Spinal cord (tissue), 10 donors: ENCODE data around the gene CAMK2A. TPM values are rescaled to one million over a fixed set of nuclear protein-coding genes. Genes with fewer than 3 reads are reported as not detected.
"Not testable (repeated sequence)": the region's sequence is repeated elsewhere in the genome, so short reads cannot be mapped to it uniquely, and the experiment has no call there.

Source experiments
- DNase-seq, 6 donors: peaks; one replicate each; pipeline versions ENCODE4 v3.0.0 to v3.0.0-alpha.2; 2013 to 2015; ENCODE audit warnings: low spot score in 6 of 6, low read depth in 4 of 6
- H3K27ac ChIP-seq: one replicate; pipeline ENCODE4 v1.5.1; 2013; ENCODE audit warnings: low read depth, low read length, control low read depth
- H3K27me3 ChIP-seq: one replicate; pipeline ENCODE4 v1.6.1; 2013; ENCODE audit warnings: low read length; ENCODE audit not compliant: control insufficient read depth, insufficient read depth
- H3K36me3 ChIP-seq: one replicate; pipeline ENCODE4 v1.6.1; 2013; ENCODE audit warnings: low read length; ENCODE audit not compliant: control insufficient read depth, insufficient read depth
- H3K4me1 ChIP-seq: one replicate; pipeline ENCODE4 v1.6.1; 2013; ENCODE audit warnings: low read length; ENCODE audit not compliant: control insufficient read depth, insufficient read depth
- H3K4me3 ChIP-seq: one replicate; pipeline ENCODE4 v1.5.1; 2013; ENCODE audit warnings: low read depth, low read length, control low read depth
- H3K9me3 ChIP-seq: one replicate; pipeline ENCODE4 v1.6.1; 2013; ENCODE audit warnings: low read length; ENCODE audit not compliant: control insufficient read depth, insufficient read depth
- WGBS: methylation state at CpG from one replicate; pipeline ENCODE4 v1.1.5; 2013; ENCODE audit warnings: missing lambda C conversion rate; ENCODE audit not compliant: insufficient coverage; 5-methylcytosine and 5-hydroxymethylcytosine counted together
- polyA plus RNA-seq, 2 donors: library from polyadenylated mRNA; unstranded; fragments of 120-200 nt; gene quantifications; one replicate each; pipeline ENCODE4 v1.2.1, GENCODE V29; 2013; ENCODE audit not compliant: insufficient read length in 2 of 2
- total RNA-seq, 2 donors: library from RNA; depleted of rRNA in 1 of 2; stranded (reverse); fragments of 120-200 nt in 1 of 2; fragments of >200 nt in 1 of 2; gene quantifications; one replicate each; pipeline versions ENCODE4 v1.2.3 to v1.2.4, GENCODE V29; 2013 to 2014
- donor health status: healthy.

Gene CAMK2A
- total and polyA plus RNA-seq, 4 donors = 5.7 to 26.8 (median 23.5) TPM

GRCh38 chr5:150251504-150251903, 38.1 kb downstream of the CAMK2A start:
- Histone ChIP-seq H3K27me3 (no peaks in the 10 kb centered on the region), H3K4me1 (peaks cover 18% of the 10 kb centered on the region), H3K4me3 (no peak overlapping the region), H3K27ac (no peak overlapping the region), H3K36me3 (peaks cover 53% of the 10 kb centered on the region), H3K9me3 (no peaks in the 10 kb centered on the region)
- DNase-seq = no peak
- 85% methylated on average over 3 of the region's 7 CpGs for WGBS

GRCh38 chr5:150249744-150250143, 39.8 kb downstream of the CAMK2A start:
- H3K9me3 ChIP-seq = no peaks in the 10 kb centered on the region
- WGBS = 81% methylated on average over 3 of the region's 5 CpGs
- peaks cover 62% of the 10 kb centered on the region for H3K36me3 ChIP-seq
- H3K4me1 ChIP-seq = peaks cover 6% of the 10 kb centered on the region
- no peaks in the 10 kb centered on the region for H3K27me3 ChIP-seq
- DNase-seq = no peak
- no peak overlapping the region for H3K27ac ChIP-seq
- no peak overlapping the region for H3K4me3 ChIP-seq

GRCh38 chr5:150248946-150249345, 40.6 kb downstream of the CAMK2A start:
- peaks cover 11% of the 10 kb centered on the region for H3K4me1 ChIP-seq
- no peak overlapping the region for H3K4me3 ChIP-seq
- 91% methylated on average over 3 of the region's 3 CpGs for WGBS
- H3K9me3 ChIP-seq = no peaks in the 10 kb centered on the region
- DNase-seq = no peak
- H3K27me3 ChIP-seq = no peaks in the 10 kb centered on the region
- H3K36me3 ChIP-seq = peaks cover 68% of the 10 kb centered on the region
- H3K27ac ChIP-seq = no peak overlapping the region

GRCh38 chr5:150248493-150248892, 41.1 kb downstream of the CAMK2A start:
- not testable (repeated sequence) for H3K27ac ChIP-seq, H3K9me3 ChIP-seq, H3K4me3 ChIP-seq, DNase-seq, H3K27me3 ChIP-seq
- no CpG with 5 or more reads among the region's 6 CpGs for WGBS
- Histone ChIP-seq H3K4me1 (peaks cover 11% of the 10 kb centered on the region), H3K36me3 (peaks cover 67% of the 10 kb centered on the region)

- H3K27ac ChIP-seq = no peak overlapping the region
- H3K4me3 ChIP-seq = no peak overlapping the region
- no peak for DNase-seq
- no peaks in the 10 kb centered on the region for H3K27me3 ChIP-seq
- peaks cover 11% of the 10 kb centered on the region for H3K4me1 ChIP-seq
- no peaks in the 10 kb centered on the region for H3K9me3 ChIP-seq
- WGBS = 90% methylated on average over 5 of the region's 9 CpGs
- peaks cover 61% of the 10 kb centered on the region for H3K36me3 ChIP-seq
Measured at GRCh38 chr5:150247726-150248125, 41.8 kb downstream of the CAMK2A start.

- peaks cover 60% of the 10 kb centered on the region for H3K36me3 ChIP-seq
- 84% methylated on average over 5 of the region's 5 CpGs for WGBS
- H3K4me1 ChIP-seq = peaks cover 13% of the 10 kb centered on the region
- H3K27ac ChIP-seq = no peak overlapping the region
- H3K4me3 ChIP-seq = no peak overlapping the region
- H3K9me3 ChIP-seq = no peaks in the 10 kb centered on the region
- H3K27me3 ChIP-seq = no peaks in the 10 kb centered on the region
- DNase-seq = no peak
Measured at GRCh38 chr5:150246835-150247234, 42.7 kb downstream of the CAMK2A start.

GRCh38 chr5:150246429-150246828, 43.1 kb downstream of the CAMK2A start:
- Histone ChIP-seq H3K9me3 (no peaks in the 10 kb centered on the region), H3K27ac (no peak overlapping the region), H3K27me3 (no peaks in the 10 kb centered on the region), H3K4me3 (no peak overlapping the region), H3K4me1 (peaks cover 17% of the 10 kb centered on the region), H3K36me3 (peaks cover 59% of the 10 kb centered on the region)
- no peak for DNase-seq
- 75% methylated on average over 1 of the region's 5 CpGs for WGBS

GRCh38 chr5:150245808-150246207, 43.8 kb downstream of the CAMK2A start:
- Histone ChIP-seq H3K27me3 (no peaks in the 10 kb centered on the region), H3K9me3 (no peaks in the 10 kb centered on the region), H3K36me3 (peaks cover 62% of the 10 kb centered on the region), H3K4me1 (peaks cover 18% of the 10 kb centered on the region), H3K27ac (no peak overlapping the region), H3K4me3 (no peak overlapping the region)
- DNase-seq = no peak
- 86% methylated on average over 1 of the region's 3 CpGs for WGBS

GRCh38 chr5:150245111-150245789, 44.3 kb downstream of the CAMK2A start:
- no peak for DNase-seq
- Histone ChIP-seq H3K36me3 (peaks cover 60% of the 10 kb centered on the region), H3K4me1 (peaks cover 18% of the 10 kb centered on the region), H3K4me3 (no peak overlapping the region), H3K27ac (no peak overlapping the region), H3K9me3 (no peaks in the 10 kb centered on the region), H3K27me3 (no peaks in the 10 kb centered on the region)
- 52% methylated on average over 10 of the region's 18 CpGs for WGBS

- Histone ChIP-seq H3K27me3 (no peaks in the 10 kb centered on the region), H3K9me3 (no peaks in the 10 kb centered on the region), H3K36me3 (peaks cover 57% of the 10 kb centered on the region), H3K27ac (no peak overlapping the region), H3K4me3 (no peak overlapping the region), H3K4me1 (peaks cover 18% of the 10 kb centered on the region)
- WGBS = 65% methylated on average over 7 of the region's 7 CpGs
- no peak for DNase-seq
Measured at GRCh38 chr5:150244209-150244608, 45.4 kb downstream of the CAMK2A start.
